ENCODE results near the gene SLC36A1. TPM values are rescaled to one million over a fixed set of nuclear protein-coding genes. Genes with fewer than 3 reads are reported as not detected.

The SLC36A1 gene
- total and polyA plus RNA-seq, 2 of the 8 experiments (the other 6 are each of a cell fraction or from before 2014, with no cell fraction given), result 6.6 to 9.6 TPM

GRCh38 chr5:151509836-151510235, 62.4 kb downstream of the SLC36A1 start:
- H3K4ac ChIP-seq (replicated peaks; ENCODE audit: insufficient read length, low read depth, low read length), result no peak overlapping the region
- H3K4me3 ChIP-seq (ENCODE audit: extremely low read depth in 1 of 4, insufficient read depth in 2 of 4, low read depth in 3 of 4, low read length in 4 of 4), result no peak overlapping the region
- H2AK5ac ChIP-seq (ENCODE audit: low read depth, low read length), result no peak overlapping the region
- ChIA-PET CTCF (ENCODE audit: partially characterized antibody) (interaction anchor here (0.7 to 10.7 kb wide), 12 partner anchors 11 to 234 kb away, joined by 3 to 106 read pairs (median 4); no protein-coding TSS in a partner anchor), POLR2A (ENCODE audit: partially characterized antibody) (no interaction called here)
- 90% methylated on average over 3 of the region's 3 CpGs; no CpG with 5 or more reads in 1 of the 2 experiments for WGBS, 2 experiments (ENCODE audit: extremely low coverage in 1 of 2, insufficient coverage in 1 of 2, insufficient read length in 1 of 2, insufficient replicate concordance in 2 of 2, low coverage in 1 of 2, low lambda C conversion rate in 2 of 2, missing lambda C conversion rate in 1 of 2)
- no peak overlapping the region for H3K27ac ChIP-seq (ENCODE audit: low read depth, low read length)
- H4K5ac ChIP-seq (ENCODE audit: insufficient read length, low read depth, low read length), result no peak overlapping the region
- no peaks in the 10 kb centered on the region for H3K27me3 ChIP-seq (replicated peaks in 1 of 4; ENCODE audit: control insufficient read depth in 3 of 4, extremely low read depth in 1 of 4, insufficient read depth in 3 of 4, low read length in 3 of 4)
- H3K79me2 ChIP-seq (ENCODE audit: control insufficient read depth in 1 of 2, insufficient read depth in 2 of 2, low read length in 2 of 2), result no peaks in the 10 kb centered on the region
- no peak overlapping the region for H2BK12ac ChIP-seq (ENCODE audit: low read depth, low read length)
- no peaks in the 10 kb centered on the region for H3K79me1 ChIP-seq (ENCODE audit: low read depth, low read length)
- no peaks in the 10 kb centered on the region for H3K23me2 ChIP-seq (ENCODE audit: low read depth, low read length)
- no peaks in the 10 kb centered on the region for H3K36me3 ChIP-seq (ENCODE audit: control insufficient read depth in 2 of 4, insufficient read depth in 4 of 4, low read length in 3 of 4)
- no peak for DNase-seq (ENCODE audit: low read depth in 1 of 2, low spot score in 2 of 2)
- H3K18ac ChIP-seq (ENCODE audit: extremely low read depth, low read length), result no peak overlapping the region
- no peak overlapping the region for H3K4me2 ChIP-seq (ENCODE audit: insufficient read depth in 1 of 2, low read depth in 2 of 2, low read length in 2 of 2)
- H2BK120ac ChIP-seq (replicated peaks; ENCODE audit: low read depth, low read length), result no peak overlapping the region
- TF ChIP-seq TBP (IDR thresholded peaks at IDR 0.05; ENCODE audit: low read depth, low read length) (no peak), EGR1 (IDR thresholded peaks at IDR 0.05; ENCODE audit: borderline replicate concordance, low read depth, low read length) (no peak), KDM5A (IDR thresholded peaks at IDR 0.05; ENCODE audit: low read length) (no peak), TEAD4 (IDR thresholded peaks at IDR 0.05; ENCODE audit: low read depth, low read length) (no peak), USF2 (IDR thresholded peaks at IDR 0.05; ENCODE audit: low read length) (no peak), PHF8 (conservative IDR thresholded peaks at IDR 0.05; ENCODE audit: low read depth, low read length) (no peak)
- FAIRE-seq, result no peak
- H3K9me3 ChIP-seq (ENCODE audit: insufficient read depth in 2 of 2, low read depth in 1 of 2, low read length in 1 of 2), result no peaks in the 10 kb centered on the region
- H2BK5ac ChIP-seq (ENCODE audit: low read depth, low read length), result no peak overlapping the region
- no peak overlapping the region for H3K14ac ChIP-seq (ENCODE audit: insufficient read length)
- no peak overlapping the region for H3K23ac ChIP-seq (ENCODE audit: insufficient read length)
- H2BK15ac ChIP-seq (ENCODE audit: low read length), result no peak overlapping the region
- H3K9ac ChIP-seq (replicated peaks in 1 of 4; ENCODE audit: extremely low read depth in 1 of 4, low read depth in 3 of 4, low read length in 3 of 4), result no peak overlapping the region
- H2AFZ ChIP-seq (ENCODE audit: low read length), result no peak overlapping the region
- no peak overlapping the region for H3K56ac ChIP-seq (replicated peaks; ENCODE audit: insufficient read length, low read depth, low read length)
- no peak overlapping the region for H2BK20ac ChIP-seq (ENCODE audit: low read length)
- H3K4me1 ChIP-seq (replicated peaks in 1 of 4; ENCODE audit: control insufficient read depth in 3 of 4, insufficient read depth in 4 of 4, low read length in 3 of 4), result no peaks in the 10 kb centered on the region; a peak in 1 of 7 replicates
- no peaks in the 10 kb centered on the region for H4K20me1 ChIP-seq (replicated peaks in 1 of 2; ENCODE audit: control insufficient read depth in 1 of 2, insufficient read depth in 2 of 2, low read length in 2 of 2)
- H4K91ac ChIP-seq (replicated peaks; ENCODE audit: insufficient read length, low read length), result no peak overlapping the region
- no peak overlapping the region for H4K8ac ChIP-seq (ENCODE audit: extremely low read depth, insufficient read depth, low read length)
